ES-I3 (cell line): ENCODE results near the gene CAPN9.

Experiments
- H3K36me3 ChIP-seq: 2 replicates; pipeline ENCODE4 v1.6.1; 2013; ENCODE audit warnings: mild to moderate bottlenecking, low read length, control low read depth, moderate library complexity; ENCODE audit not compliant: insufficient read depth
- H3K4me1 ChIP-seq: 2 replicates; pipeline ENCODE4 v1.6.1; 2013; ENCODE audit warnings: mild to moderate bottlenecking, control low read depth, low read length; ENCODE audit not compliant: insufficient read depth
- H3K9ac ChIP-seq: 2 replicates; pipeline ENCODE4 v1.6.1; 2013; ENCODE audit warnings: low read depth, mild to moderate bottlenecking, low read length, moderate library complexity
- H3K9me3 ChIP-seq: 2 replicates; pipeline ENCODE4 v1.6.1; 2013; ENCODE audit warnings: mild to moderate bottlenecking, low read length, moderate library complexity; ENCODE audit not compliant: control insufficient read depth, insufficient read depth

The CAPN9 gene

GRCh38 chr1:230749150-230749549 lies 2.0 kb downstream of the CAPN9 start:
- Histone ChIP-seq H3K4me1 (peaks cover 23% of the 10 kb centered on the region), H3K9ac (no peak overlapping the region), H3K9me3 (no peaks in the 10 kb centered on the region), H3K36me3 (no peaks in the 10 kb centered on the region)

DNA sequence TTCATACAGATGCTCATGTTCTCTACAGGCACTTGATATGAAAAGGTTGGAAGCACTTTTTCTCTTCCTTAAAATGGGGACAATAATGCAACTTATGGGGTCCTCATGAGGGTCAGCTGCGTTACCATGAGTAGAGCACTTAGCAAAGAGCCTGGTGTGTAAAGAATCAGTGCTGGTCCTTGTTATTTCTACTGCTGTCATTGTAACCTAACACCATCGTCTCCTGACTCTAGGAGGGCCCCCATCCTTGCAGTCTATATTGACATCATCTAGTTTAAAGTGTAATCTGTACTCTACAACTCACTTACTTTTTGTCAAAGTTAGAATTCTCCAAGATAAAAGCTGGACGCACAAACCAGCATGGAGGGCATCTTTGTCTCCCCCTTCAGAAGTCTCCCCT lies 2.4 kb downstream of the CAPN9 start:
- Histone ChIP-seq H3K9me3 (no peaks in the 10 kb centered on the region), H3K36me3 (no peaks in the 10 kb centered on the region), H3K9ac (no peak overlapping the region), H3K4me1 (peaks cover 19% of the 10 kb centered on the region)

- Histone ChIP-seq H3K9ac (no peak overlapping the region), H3K9me3 (no peaks in the 10 kb centered on the region)
Observed at GRCh38 chr1:230750576-230750975, 3.4 kb downstream of the CAPN9 start.

GRCh38 chr1:230750986-230751625 lies 3.9 kb downstream of the CAPN9 start:
- Histone ChIP-seq H3K4me1 (peaks cover 19% of the 10 kb centered on the region), H3K9ac (no peak overlapping the region), H3K36me3 (no peaks in the 10 kb centered on the region), H3K9me3 (no peaks in the 10 kb centered on the region)

More at GRCh38 chr1:230750576-230750975, 3.4 kb downstream of the CAPN9 start:
- Histone ChIP-seq H3K4me1 (peaks cover 19% of the 10 kb centered on the region), H3K36me3 (no peaks in the 10 kb centered on the region)

DNA sequence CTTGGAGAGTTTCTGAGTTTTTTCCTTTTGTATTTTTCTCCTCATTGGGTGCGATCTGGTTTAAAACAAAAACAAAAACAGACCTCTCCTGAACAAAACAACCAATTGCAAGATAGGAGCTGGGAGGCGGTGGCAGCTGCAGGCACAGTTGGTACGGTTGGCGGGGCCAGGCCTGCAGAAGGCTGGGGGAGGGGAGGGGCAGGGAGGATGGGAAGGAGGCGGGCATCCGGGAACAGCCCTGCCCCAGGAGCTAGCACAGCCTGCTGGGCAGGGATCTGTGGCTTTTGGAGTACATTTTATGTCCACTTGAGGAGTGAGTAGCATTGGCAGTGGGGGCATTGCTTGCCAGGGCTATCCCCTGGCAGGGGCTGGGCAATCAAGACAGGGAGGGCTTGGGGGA lies 5.2 kb downstream of the CAPN9 start:
- Histone ChIP-seq H3K9ac (no peak overlapping the region), H3K4me1 (peaks cover 19% of the 10 kb centered on the region), H3K36me3 (no peaks in the 10 kb centered on the region), H3K9me3 (no peaks in the 10 kb centered on the region)

GRCh38 chr1:230753191-230753585 lies 6.0 kb downstream of the CAPN9 start:
- Histone ChIP-seq H3K4me1 (peaks cover 19% of the 10 kb centered on the region), H3K9ac (peak overlapping the region; percentile 38; the same call in 1 of the 2 replicates), H3K36me3 (no peaks in the 10 kb centered on the region), H3K9me3 (no peaks in the 10 kb centered on the region)

DNA sequence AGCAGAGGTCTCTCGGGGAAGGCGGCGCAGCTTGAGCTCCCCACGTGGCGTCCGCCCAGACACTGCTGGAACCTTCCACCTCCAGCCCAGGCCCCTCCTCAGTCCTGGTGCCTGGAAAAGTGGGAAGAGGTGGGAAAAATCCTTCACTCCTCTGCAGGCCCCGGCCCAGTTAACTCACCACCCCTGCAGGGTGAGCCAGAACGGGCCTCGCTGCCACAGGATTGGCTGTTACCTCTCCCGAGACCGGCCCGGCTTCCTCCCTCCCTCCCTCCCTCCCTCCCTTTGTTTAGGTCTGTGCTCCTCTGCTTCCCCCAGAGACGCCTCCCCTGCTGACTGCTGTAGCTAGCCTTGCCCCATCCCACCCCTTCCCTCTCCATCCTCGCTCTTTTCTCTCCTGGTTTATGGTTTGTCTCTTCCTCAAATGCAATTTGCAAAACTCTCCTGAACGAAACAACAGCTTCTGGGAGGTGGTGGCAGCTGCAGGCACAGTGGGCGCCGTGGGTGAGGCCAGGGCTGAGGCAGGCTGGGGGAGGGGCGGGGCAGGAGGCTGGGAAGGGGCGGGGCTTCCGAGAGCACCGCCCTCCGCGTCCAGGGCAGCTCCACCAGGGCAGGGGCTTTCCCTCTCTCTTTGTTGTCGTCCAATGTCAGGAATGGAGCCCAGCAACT lies 6.5 kb downstream of the CAPN9 start:
- Histone ChIP-seq H3K36me3 (no peaks in the 10 kb centered on the region), H3K9me3 (no peaks in the 10 kb centered on the region), H3K4me1 (peaks cover 19% of the 10 kb centered on the region), H3K9ac (peak overlapping the region; percentile 38)

DNA sequence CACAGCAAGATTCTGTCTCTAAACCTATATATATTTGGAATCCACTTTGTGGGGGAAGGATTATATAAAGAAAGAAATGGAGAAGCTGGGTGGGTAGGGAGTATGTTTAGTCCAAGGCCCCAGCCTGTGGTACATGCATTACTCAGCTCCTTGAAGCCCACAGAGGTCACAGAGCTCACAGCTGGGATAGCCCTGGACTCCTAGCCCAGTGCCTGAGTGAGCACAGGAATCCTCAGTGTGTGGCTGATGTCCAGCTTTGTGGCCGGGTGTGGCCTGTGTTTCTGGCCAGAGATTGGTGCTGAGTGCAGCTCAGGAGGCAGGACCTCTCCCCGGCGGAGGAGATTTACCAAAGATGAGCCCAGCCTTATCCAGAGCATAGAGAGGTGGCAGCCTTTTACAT lies 7.6 kb downstream of the CAPN9 start:
- peaks cover 19% of the 10 kb centered on the region for H3K4me1 ChIP-seq
- H3K36me3 ChIP-seq: no peaks in the 10 kb centered on the region
- no peak overlapping the region for H3K9ac ChIP-seq
- H3K9me3 ChIP-seq: no peaks in the 10 kb centered on the region

GRCh38 chr1:230757856-230758708 lies 10.9 kb downstream of the CAPN9 start:
- no peaks in the 10 kb centered on the region; the same call in 1 of the 2 replicates for H3K4me1 ChIP-seq
- no peak overlapping the region for H3K9ac ChIP-seq
- H3K36me3 ChIP-seq: no peaks in the 10 kb centered on the region
- no peaks in the 10 kb centered on the region for H3K9me3 ChIP-seq

DNA sequence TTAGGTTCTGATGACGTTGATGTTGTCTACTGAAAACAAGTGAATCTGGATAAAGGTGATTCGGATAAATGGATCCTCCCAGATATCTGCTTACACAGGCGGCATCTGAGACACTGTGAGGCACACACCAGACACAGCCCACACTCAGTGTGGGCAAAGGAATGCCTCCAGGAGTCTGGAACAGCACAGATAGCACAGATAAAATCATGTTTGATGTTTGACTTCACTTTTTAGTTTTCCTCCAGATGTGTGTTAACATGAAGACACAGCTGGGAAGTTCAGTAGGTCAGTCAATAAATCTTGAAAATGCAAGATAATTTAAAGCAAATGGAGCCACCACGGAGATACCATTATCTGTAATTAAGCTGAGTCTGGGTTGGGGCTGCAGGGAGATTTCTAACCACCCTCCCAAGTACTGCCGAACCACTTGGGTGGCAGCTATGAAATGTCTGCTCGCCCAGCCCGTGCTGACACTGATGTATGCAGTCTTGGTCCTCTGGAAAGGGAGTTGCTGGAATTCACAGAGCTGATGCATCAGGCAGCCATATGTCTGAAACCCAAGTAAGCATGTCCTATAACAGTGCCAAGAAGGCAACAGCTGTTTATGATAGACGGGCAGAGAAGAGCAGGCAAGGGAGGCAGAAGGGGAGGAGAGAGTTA lies 11.7 kb downstream of the CAPN9 start:
- Histone ChIP-seq H3K4me1 (no peaks in the 10 kb centered on the region), H3K9me3 (no peaks in the 10 kb centered on the region), H3K36me3 (no peaks in the 10 kb centered on the region), H3K9ac (no peak overlapping the region)

DNA sequence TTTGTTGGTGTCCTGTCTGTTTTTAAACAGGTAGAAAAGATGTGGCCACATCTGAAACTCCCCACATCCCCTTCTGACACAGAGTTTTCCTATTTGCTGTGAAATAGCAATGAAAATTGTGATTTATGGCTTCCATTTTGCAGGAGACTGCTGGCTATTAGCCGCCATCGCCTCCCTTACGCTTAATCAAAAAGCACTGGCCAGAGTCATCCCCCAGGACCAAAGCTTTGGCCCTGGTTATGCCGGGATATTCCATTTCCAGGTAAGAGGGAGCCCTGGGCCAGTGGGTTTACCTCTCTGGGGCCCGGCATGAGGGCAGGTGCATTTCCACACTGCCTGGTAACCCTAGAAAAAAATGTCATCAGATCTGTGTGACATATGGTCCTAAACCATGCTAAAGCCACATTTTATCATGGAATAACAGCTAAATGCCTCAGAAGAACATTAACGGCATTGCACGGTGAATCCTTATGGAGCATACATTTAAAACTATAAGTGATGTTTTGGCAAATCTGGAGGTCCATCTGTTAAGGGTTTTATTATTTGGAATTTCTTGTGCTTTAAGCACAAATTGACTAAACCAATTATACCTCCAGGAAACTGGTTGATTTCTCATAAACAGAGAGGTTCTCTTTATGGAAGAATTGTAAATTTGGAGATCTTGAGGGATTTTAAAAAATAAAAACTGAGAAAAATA lies 12.3 kb downstream of the CAPN9 start:
- no peaks in the 10 kb centered on the region for H3K36me3 ChIP-seq
- H3K9me3 ChIP-seq: no peaks in the 10 kb centered on the region
- no peaks in the 10 kb centered on the region for H3K4me1 ChIP-seq
- no peak overlapping the region for H3K9ac ChIP-seq

GRCh38 chr1:230760360-230760827 lies 13.2 kb downstream of the CAPN9 start:
- no peaks in the 10 kb centered on the region for H3K9me3 ChIP-seq
- H3K36me3 ChIP-seq: no peaks in the 10 kb centered on the region
- H3K4me1 ChIP-seq: no peaks in the 10 kb centered on the region
- no peak overlapping the region for H3K9ac ChIP-seq

GRCh38 chr1:230761443-230762167 lies 14.4 kb downstream of the CAPN9 start:
- Histone ChIP-seq H3K9ac (no peak overlapping the region), H3K9me3 (no peaks in the 10 kb centered on the region), H3K36me3 (no peaks in the 10 kb centered on the region), H3K4me1 (no peaks in the 10 kb centered on the region)
